B cell (primary cell): Measurements from ENCODE around the gene ITGB2. TPM values are rescaled to one million over a fixed set of nuclear protein-coding genes. Genes with fewer than 3 reads are reported as not detected.

ENCODE experiments used
- ATAC-seq: fragments of 200-7000 bp; cut with Tn5 transposase; one replicate; pipeline ENCODE4 v1.10.0; 2021; ENCODE audit warnings: low read depth, mild to moderate bottlenecking, moderate number of reproducible peaks, moderate library complexity
- CTCF ChIA-PET: fragments of 350-600 bp; sonication (Branson Sonifier 250); formaldehyde crosslinking; loops from one replicate; lab custom pipeline; 2021; ENCODE audit warnings: antibody characterized with exemption, inconsistent platforms; lab: Charles Lee
- POLR2A ChIA-PET: fragments of 350-600 bp; sonication (Branson Sonifier 250); formaldehyde crosslinking; loops from one replicate; lab custom pipeline; 2021; ENCODE audit warnings: antibody characterized with exemption; lab: Charles Lee
- DNase-seq: peaks from one replicate; pipeline ENCODE4 v3.0.0; 2013
- H2AFZ ChIP-seq: 2 replicates; pipeline ENCODE4 v1.6.1; 2012; ENCODE audit warnings: mild to moderate bottlenecking, low read depth, low read length; ENCODE audit not compliant: insufficient read depth, poor library complexity, severe bottlenecking
- H3K27ac ChIP-seq, 2 donors: 1 replicate in 1 of 2; 2 replicates in 1 of 2; pipeline ENCODE4 v1.5.1; 2012 to 2013; ENCODE audit warnings: low read length in 2 of 2, mild to moderate bottlenecking in 2 of 2, moderate library complexity in 1 of 2
- H3K27me3 ChIP-seq, 4 experiments: fragments of 200-600 bp in 1 of 4; sonication (generic) in 1 of 4; replicated peaks in 1 of 4; 1 replicate in 2 of 4; 2 replicates in 2 of 4; pipeline versions ENCODE4 v1.6.1 to v1.7.0; 2013 to 2016; ENCODE audit warnings: low read length in 3 of 4, mild to moderate bottlenecking in 2 of 4, mixed read lengths in 1 of 4, moderate library complexity in 1 of 4; ENCODE audit not compliant: insufficient read depth in 4 of 4, control insufficient read depth in 3 of 4; ENCODE audit errors: control extremely low read depth in 1 of 4
- H3K36me3 ChIP-seq, 2 experiments: replicated peaks in 1 of 2; 1 replicate in 1 of 2; 2 replicates in 1 of 2; pipeline versions ENCODE4 v1.6.1 to v1.7.1; 2013; ENCODE audit warnings: low read length in 1 of 2; ENCODE audit not compliant: insufficient read depth in 2 of 2, control insufficient read depth in 1 of 2; ENCODE audit errors: control extremely low read depth in 1 of 2, extremely low read depth in 1 of 2
- H3K4me1 ChIP-seq, 2 donors: fragments of 200-600 bp in 1 of 2; sonication (generic) in 1 of 2; 1 replicate in 1 of 2; 2 replicates in 1 of 2; pipeline versions ENCODE4 v1.5.1 to v1.6.1; 2013 to 2017; ENCODE audit warnings: low read length in 2 of 2; ENCODE audit not compliant: control insufficient read depth in 2 of 2, insufficient read depth in 2 of 2
- H3K4me2 ChIP-seq: replicated peaks from 2 replicates; pipeline ENCODE3; 2012; ENCODE audit warnings: mild to moderate bottlenecking, low read depth, low read length; ENCODE audit not compliant: poor library complexity, severe bottlenecking
- H3K4me3 ChIP-seq, 5 experiments: fragments of 200-600 bp in 1 of 5; sonication (generic) in 1 of 5; 1 replicate in 3 of 5; 2 replicates in 2 of 5; pipeline versions ENCODE4 v1.5.1 to v1.7.0; 2011 to 2016; ENCODE audit warnings: low read length in 4 of 5, mild to moderate bottlenecking in 4 of 5, low read depth in 2 of 5, control low read depth in 1 of 5, moderate library complexity in 1 of 5; ENCODE audit not compliant: insufficient read depth in 1 of 5; ENCODE audit errors: control extremely low read depth in 1 of 5, extremely low read depth in 1 of 5
- H3K79me2 ChIP-seq: fragments of 200-600 bp; sonication (generic); one replicate; pipeline ENCODE4 v1.6.0; 2016; ENCODE audit warnings: low read length; ENCODE audit not compliant: control insufficient read depth, insufficient read depth
- H3K9ac ChIP-seq: fragments of 200-600 bp; sonication (generic); 2 replicates; pipeline ENCODE4 v1.6.1; 2017; ENCODE audit warnings: mild to moderate bottlenecking, low read length, moderate library complexity
- H3K9me3 ChIP-seq, 3 donors: one replicate each; pipeline versions ENCODE4 v1.6.1 to v1.7.1; 2013; ENCODE audit warnings: low read length in 2 of 3; ENCODE audit not compliant: control insufficient read depth in 2 of 3, insufficient read depth in 1 of 3; ENCODE audit errors: control extremely low read depth in 1 of 3
- H4K20me1 ChIP-seq: 2 replicates; pipeline ENCODE4 v1.6.0; 2012; ENCODE audit warnings: mild to moderate bottlenecking, low read length; ENCODE audit not compliant: insufficient read depth, control insufficient read depth, poor library complexity, severe bottlenecking
- H3K27ac Mint-ChIP-seq: one replicate; pipeline ENCODE4 v1.8.0; 2021; ENCODE audit warnings: mixed read lengths
- H3K27me3 Mint-ChIP-seq: one replicate; pipeline ENCODE4 v1.8.0; 2021; ENCODE audit warnings: mixed read lengths
- H3K4me1 Mint-ChIP-seq: one replicate; pipeline ENCODE4 v1.8.0; 2021; ENCODE audit warnings: mixed read lengths
- H3K4me3 Mint-ChIP-seq: one replicate; pipeline ENCODE4 v1.8.0; 2021; ENCODE audit warnings: mixed read lengths
- H3K9me3 Mint-ChIP-seq: one replicate; pipeline ENCODE4 v1.8.0; 2022; ENCODE audit warnings: mixed read lengths; ENCODE audit not compliant: insufficient read depth
- EZH2 ChIP-seq: IDR thresholded peaks from 2 replicates; pipeline ENCODE4 v1.6.1; 2012; ENCODE audit warnings: borderline replicate concordance, low read depth, mild to moderate bottlenecking, moderate library complexity, low read length; ENCODE audit not compliant: insufficient read depth, poor library complexity, severe bottlenecking
- WGBS: methylation state at CpG from one replicate; pipeline ENCODE4 v1.1.5; 2013; ENCODE audit warnings: missing lambda C conversion rate; ENCODE audit not compliant: insufficient coverage; 5-methylcytosine and 5-hydroxymethylcytosine counted together
- intact Hi-C: fragments of 100-400 bp; cut with micrococcal nuclease; formaldehyde crosslinking; loops from one replicate; pipeline ENCODE4 v1.10.0; 2022
- polyA plus RNA-seq: library from polyadenylated mRNA; depleted of rRNA; stranded (reverse); fragments of >200 nt; gene quantifications from 2 replicates; pipeline ENCODE4 v1.2.3, GENCODE V29; 2012
- total RNA-seq, 2 donors: library from RNA; stranded (reverse); fragments of 120-200 nt in 1 of 2; gene quantifications; 1 replicate in 1 of 2; 2 replicates in 1 of 2; pipeline versions ENCODE4 v1.2.3 to v1.2.4, GENCODE V29; 2013 to 2022
- TF ChIP-seq, protein P1 (sequence below): fragments of 200-600 bp; IDR thresholded peaks from one replicate; pipeline ENCODE4 v1.8.0; 2022; ENCODE audit warnings: antibody characterized with exemption, mild to moderate bottlenecking

The ITGB2 gene
- total and polyA plus RNA-seq, 2 donors (not counting 1 experiment from before 2014, with no cell fraction given): 102 to 368 TPM

GRCh38 chr21:44866780-44867179 lies 53.9 kb downstream of the ITGB2 start:
- H3K9ac ChIP-seq: no peak overlapping the region
- ATAC-seq (no peak), DNase-seq (no peak)
- H3K4me3 Mint-ChIP-seq: peak overlapping the region; percentile 82
- no peaks in the 10 kb centered on the region for H3K9me3 Mint-ChIP-seq
- intact Hi-C loops: no loop called here
- peaks cover 95% of the 10 kb centered on the region for H4K20me1 ChIP-seq
- H3K4me1 Mint-ChIP-seq: peaks cover 65% of the 10 kb centered on the region
- no peak for TF ChIP-seq EZH2
- TF ChIP-seq, protein P1, sequence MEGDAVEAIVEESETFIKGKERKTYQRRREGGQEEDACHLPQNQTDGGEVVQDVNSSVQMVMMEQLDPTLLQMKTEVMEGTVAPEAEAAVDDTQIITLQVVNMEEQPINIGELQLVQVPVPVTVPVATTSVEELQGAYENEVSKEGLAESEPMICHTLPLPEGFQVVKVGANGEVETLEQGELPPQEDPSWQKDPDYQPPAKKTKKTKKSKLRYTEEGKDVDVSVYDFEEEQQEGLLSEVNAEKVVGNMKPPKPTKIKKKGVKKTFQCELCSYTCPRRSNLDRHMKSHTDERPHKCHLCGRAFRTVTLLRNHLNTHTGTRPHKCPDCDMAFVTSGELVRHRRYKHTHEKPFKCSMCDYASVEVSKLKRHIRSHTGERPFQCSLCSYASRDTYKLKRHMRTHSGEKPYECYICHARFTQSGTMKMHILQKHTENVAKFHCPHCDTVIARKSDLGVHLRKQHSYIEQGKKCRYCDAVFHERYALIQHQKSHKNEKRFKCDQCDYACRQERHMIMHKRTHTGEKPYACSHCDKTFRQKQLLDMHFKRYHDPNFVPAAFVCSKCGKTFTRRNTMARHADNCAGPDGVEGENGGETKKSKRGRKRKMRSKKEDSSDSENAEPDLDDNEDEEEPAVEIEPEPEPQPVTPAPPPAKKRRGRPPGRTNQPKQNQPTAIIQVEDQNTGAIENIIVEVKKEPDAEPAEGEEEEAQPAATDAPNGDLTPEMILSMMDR: no peak
- no peak overlapping the region for H3K27ac ChIP-seq
- no peak overlapping the region for H2AFZ ChIP-seq
- POLR2A ChIA-PET: interaction anchor here (0.7 kb wide), 2 partner anchors 100 to 239 kb away, joined by 3 to 4 read pairs; no protein-coding TSS in a partner anchor
- H3K79me2 ChIP-seq: peaks cover 99% of the 10 kb centered on the region
- H3K4me2 ChIP-seq: no peak overlapping the region
- CTCF ChIA-PET: interaction anchor here (0.6 to 0.7 kb wide), 3 partner anchors 74 to 783 kb away, joined by 3 to 5 read pairs (median 4); no protein-coding TSS in a partner anchor
- H3K27ac Mint-ChIP-seq: peak overlapping the region; percentile 7
- no peak overlapping the region for H3K4me3 ChIP-seq
- H3K4me1 ChIP-seq: peaks cover 52 to 57% of the 10 kb centered on the region in 2 donors
- no peaks in the 10 kb centered on the region for H3K9me3 ChIP-seq
- no peaks in the 10 kb centered on the region for H3K27me3 ChIP-seq
- no peaks in the 10 kb centered on the region for H3K27me3 Mint-ChIP-seq
- peaks cover 0 to 31% of the 10 kb centered on the region in 2 experiments for H3K36me3 ChIP-seq
- WGBS: 93% methylated on average over 5 of the region's 7 CpGs

DNA sequence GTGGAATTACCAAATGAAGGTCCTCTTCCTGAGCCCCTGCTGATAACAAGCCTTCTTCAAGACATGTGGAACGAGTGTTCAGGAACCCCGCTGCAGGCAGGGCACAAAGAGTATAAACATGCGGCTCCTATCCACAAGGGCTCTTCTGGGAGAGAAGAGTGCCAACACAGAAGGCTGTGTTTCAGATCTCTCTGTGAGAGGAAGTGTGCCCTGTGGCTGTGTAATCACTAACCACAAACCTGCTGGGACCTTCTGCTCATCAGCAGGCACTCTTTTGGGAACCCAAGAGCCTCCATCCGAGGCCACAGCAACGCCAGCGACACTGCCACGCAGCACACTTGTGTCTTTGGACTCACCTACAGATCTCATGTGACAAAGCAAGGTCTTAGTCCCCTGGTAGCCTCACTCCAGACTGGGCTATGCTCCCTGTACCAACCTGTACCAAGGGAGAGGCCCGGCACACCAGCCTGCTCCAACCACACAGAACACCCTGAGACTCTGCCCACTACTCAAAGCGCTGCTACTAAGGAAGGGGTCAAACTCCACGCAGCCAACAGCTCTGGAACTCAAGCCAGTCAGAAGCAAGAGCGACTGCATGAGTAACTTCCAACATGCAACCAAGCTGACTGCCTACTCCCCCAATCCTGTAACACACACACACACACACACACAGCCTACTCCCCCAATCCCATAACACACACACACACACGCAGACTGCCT lies 55.0 kb downstream of the ITGB2 start:
- Mint-ChIP-seq H3K4me3 (peak overlapping the region; percentile 82), H3K9me3 (no peaks in the 10 kb centered on the region), H3K27me3 (no peaks in the 10 kb centered on the region), H3K27ac (peak overlapping the region; percentile 78), H3K4me1 (peaks cover 61% of the 10 kb centered on the region)
- Histone ChIP-seq H3K4me2 (peak overlapping the region; percentile 70), H3K4me1 (peaks cover 41 to 46% of the 10 kb centered on the region in 2 donors), H3K27ac (no peak overlapping the region), H2AFZ (no peak overlapping the region), H3K79me2 (peaks cover 99% of the 10 kb centered on the region), H4K20me1 (peaks cover 95% of the 10 kb centered on the region), H3K9ac (no peak overlapping the region), H3K27me3 (no peaks in the 10 kb centered on the region), H3K9me3 (no peaks in the 10 kb centered on the region), H3K36me3 (peaks cover 0 to 33% of the 10 kb centered on the region in 2 experiments), H3K4me3 (peak overlapping the region in 2 of 5 experiments; percentile 7 to 29)
- ATAC-seq (peak; percentile 96), DNase-seq (peak; percentile 82)
- ChIA-PET POLR2A (interaction anchor here (1.3 kb wide), 1 partner anchor 8 kb away, joined by 3 read pairs; the partner anchor contains the start of gene PTTG1IP), CTCF (no interaction called here)
- 23% methylated on average over 11 of the region's 12 CpGs for WGBS
- intact Hi-C loops: loop anchor here (1.0 kb wide), 1 partner anchor 8 kb away; the partner anchor contains the start of gene PTTG1IP
- TF ChIP-seq, protein P1: no peak
- no peak for TF ChIP-seq EZH2
